Progenitor cell of endocrine pancreas (in vitro differentiated cells): ENCODE results near the gene IL16. TPM values are rescaled to one million over a fixed set of nuclear protein-coding genes. Genes with fewer than 3 reads are reported as not detected.

ENCODE experiments used
- DNase-seq: peaks from one replicate; pipeline ENCODE4 v3.0.0; 2021; ENCODE audit warnings: low spot score; ENCODE audit not compliant: unreplicated experiment
- H3K27ac Mint-ChIP-seq: 2 replicates; pipeline ENCODE4 v1.8.0; 2021; ENCODE audit warnings: mild to moderate bottlenecking, moderate library complexity, mixed read lengths
- H3K27me3 Mint-ChIP-seq: 2 replicates; pipeline ENCODE4 v1.8.0; 2021; ENCODE audit warnings: mixed read lengths
- H3K36me3 Mint-ChIP-seq: 2 replicates; pipeline ENCODE4 v1.8.0; 2022; ENCODE audit warnings: mixed read lengths; ENCODE audit not compliant: insufficient read depth
- H3K4me1 Mint-ChIP-seq: 2 replicates; pipeline ENCODE4 v1.8.0; 2021; ENCODE audit warnings: low read depth, mixed read lengths
- H3K4me3 Mint-ChIP-seq: 2 replicates; pipeline ENCODE4 v1.8.0; 2021; ENCODE audit warnings: low read depth, mild to moderate bottlenecking, moderate library complexity, mixed read lengths
- H3K9me3 Mint-ChIP-seq: 2 replicates; pipeline ENCODE4 v1.8.0; 2021; ENCODE audit warnings: low read depth, mixed read lengths
- CTCF ChIP-seq: fragments of 200-600 bp; sonication (generic); IDR thresholded peaks from one replicate; pipeline ENCODE4 v1.5.0; 2021; ENCODE audit warnings: antibody characterized with exemption, mild to moderate bottlenecking; ENCODE audit not compliant: unreplicated experiment
- total RNA-seq: library from RNA; stranded (reverse); gene quantifications from 2 replicates; pipeline ENCODE4 v1.2.1, GENCODE V29; 2021

The IL16 gene
- total RNA-seq, 1 donor from 2014 or later: 0.38 TPM

GRCh38 chr15:81288616-81289015, 91.9 kb downstream of the IL16 start:
- Mint-ChIP-seq H3K36me3 (no peaks in the 10 kb centered on the region), H3K27ac (no peak overlapping the region), H3K27me3 (no peaks in the 10 kb centered on the region)

GRCh38 chr15:81289910-81290309, 93.2 kb downstream of the IL16 start:
- H3K4me1 Mint-ChIP-seq: peaks cover 3% of the 10 kb centered on the region
- no peak overlapping the region for H3K4me3 Mint-ChIP-seq
- H3K9me3 Mint-ChIP-seq: no peaks in the 10 kb centered on the region
- DNase-seq: no peak
- H3K27ac Mint-ChIP-seq: no peak overlapping the region
- TF ChIP-seq CTCF: no peak
- peaks cover 2% of the 10 kb centered on the region for H3K27me3 Mint-ChIP-seq
- H3K36me3 Mint-ChIP-seq: no peaks in the 10 kb centered on the region

More at GRCh38 chr15:81288616-81289015, 91.9 kb downstream of the IL16 start:
- TF ChIP-seq CTCF: no peak
- Mint-ChIP-seq H3K9me3 (no peaks in the 10 kb centered on the region), H3K4me3 (no peak overlapping the region), H3K4me1 (no peaks in the 10 kb centered on the region)
- no peak for DNase-seq

- peaks cover 3% of the 10 kb centered on the region for H3K4me1 Mint-ChIP-seq
- H3K9me3 Mint-ChIP-seq: no peaks in the 10 kb centered on the region
- H3K27ac Mint-ChIP-seq: no peak overlapping the region
- H3K4me3 Mint-ChIP-seq: no peak overlapping the region
- TF ChIP-seq CTCF: no peak
- no peak for DNase-seq
- peaks cover 16% of the 10 kb centered on the region for H3K27me3 Mint-ChIP-seq
- H3K36me3 Mint-ChIP-seq: no peaks in the 10 kb centered on the region
Measured at GRCh38 chr15:81291916-81292522, 95.3 kb downstream of the IL16 start.

- TF ChIP-seq CTCF: no peak
- Mint-ChIP-seq H3K27ac (no peak overlapping the region), H3K36me3 (no peaks in the 10 kb centered on the region), H3K4me1 (peaks cover 3% of the 10 kb centered on the region), H3K9me3 (no peaks in the 10 kb centered on the region), H3K27me3 (peaks cover 17% of the 10 kb centered on the region), H3K4me3 (no peak overlapping the region)
- DNase-seq: no peak
Measured at GRCh38 chr15:81292523-81293001, 95.9 kb downstream of the IL16 start.

- H3K27ac Mint-ChIP-seq: no peak overlapping the region
- DNase-seq: no peak
- peaks cover 17% of the 10 kb centered on the region for H3K27me3 Mint-ChIP-seq
- TF ChIP-seq CTCF: no peak
- H3K9me3 Mint-ChIP-seq: no peaks in the 10 kb centered on the region
- no peaks in the 10 kb centered on the region for H3K36me3 Mint-ChIP-seq
- H3K4me3 Mint-ChIP-seq: no peak overlapping the region
- peaks cover 3% of the 10 kb centered on the region for H3K4me1 Mint-ChIP-seq
Measured at GRCh38 chr15:81293728-81294515, 97.2 kb downstream of the IL16 start.
